ENCODE measurements around the gene ANO10.

DNA sequence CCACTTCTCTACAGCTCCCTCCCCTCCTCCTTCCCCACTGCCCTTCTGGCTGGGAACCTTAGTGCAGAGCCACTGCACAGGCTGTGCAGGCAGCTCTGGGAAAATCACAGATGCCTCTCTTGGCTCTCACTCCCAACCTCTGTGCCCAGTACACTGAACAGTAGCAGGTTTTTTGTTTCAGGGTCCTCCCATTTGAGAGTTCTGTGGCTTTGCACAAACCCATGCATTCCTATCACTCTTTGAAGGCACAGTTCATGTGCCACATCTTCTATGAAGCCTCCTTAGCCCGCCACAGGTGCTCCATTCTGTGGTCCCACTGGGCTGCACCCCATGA lies 231.6 kb downstream of the ANO10 start:
- TF ChIP-seq, protein P1, sequence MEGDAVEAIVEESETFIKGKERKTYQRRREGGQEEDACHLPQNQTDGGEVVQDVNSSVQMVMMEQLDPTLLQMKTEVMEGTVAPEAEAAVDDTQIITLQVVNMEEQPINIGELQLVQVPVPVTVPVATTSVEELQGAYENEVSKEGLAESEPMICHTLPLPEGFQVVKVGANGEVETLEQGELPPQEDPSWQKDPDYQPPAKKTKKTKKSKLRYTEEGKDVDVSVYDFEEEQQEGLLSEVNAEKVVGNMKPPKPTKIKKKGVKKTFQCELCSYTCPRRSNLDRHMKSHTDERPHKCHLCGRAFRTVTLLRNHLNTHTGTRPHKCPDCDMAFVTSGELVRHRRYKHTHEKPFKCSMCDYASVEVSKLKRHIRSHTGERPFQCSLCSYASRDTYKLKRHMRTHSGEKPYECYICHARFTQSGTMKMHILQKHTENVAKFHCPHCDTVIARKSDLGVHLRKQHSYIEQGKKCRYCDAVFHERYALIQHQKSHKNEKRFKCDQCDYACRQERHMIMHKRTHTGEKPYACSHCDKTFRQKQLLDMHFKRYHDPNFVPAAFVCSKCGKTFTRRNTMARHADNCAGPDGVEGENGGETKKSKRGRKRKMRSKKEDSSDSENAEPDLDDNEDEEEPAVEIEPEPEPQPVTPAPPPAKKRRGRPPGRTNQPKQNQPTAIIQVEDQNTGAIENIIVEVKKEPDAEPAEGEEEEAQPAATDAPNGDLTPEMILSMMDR (IDR thresholded peaks at IDR 0.05 in 8 of 11, conservative IDR thresholded peaks at IDR 0.05 in 3 of 11): no peak
- TF ChIP-seq POLR2AphosphoS5 (IDR thresholded peaks at IDR 0.05): no peak

Data from spleen (tissue), 7 donors.